Calu3 (cell line): Measurements from ENCODE around the gene HEBP1. TPM values are rescaled to one million over a fixed set of nuclear protein-coding genes. Genes with fewer than 3 reads are reported as not detected.

ENCODE experiments used
- BruUV-seq: library from RNA; stranded (reverse); fragments of 400-500 nt; replicated peaks from 2 replicates; lab custom pipeline; 2021; lab: Mats Ljungman, UMichigan
- CTCF ChIA-PET: fragments of 300-600 bp; sonication (Branson Sonifier 250); formaldehyde crosslinking; loops from one replicate; lab custom pipeline; 2022; ENCODE audit warnings: antibody characterized with exemption; lab: Charles Lee
- DNase-seq: peaks from one replicate; pipeline ENCODE4 v3.0.0; 2022
- H3K27ac Mint-ChIP-seq: one replicate; pipeline ENCODE4 v1.8.0; 2022; ENCODE audit warnings: mixed read lengths; ENCODE audit not compliant: unreplicated experiment
- H3K27me3 Mint-ChIP-seq: one replicate; pipeline ENCODE4 v1.8.0; 2022; ENCODE audit warnings: mixed read lengths; ENCODE audit not compliant: unreplicated experiment
- H3K36me3 Mint-ChIP-seq: one replicate; pipeline ENCODE4 v1.8.0; 2022; ENCODE audit warnings: mild to moderate bottlenecking, moderate library complexity, mixed read lengths; ENCODE audit not compliant: insufficient read depth, unreplicated experiment
- H3K4me1 Mint-ChIP-seq: one replicate; pipeline ENCODE4 v1.8.0; 2022; ENCODE audit warnings: mild to moderate bottlenecking, low read depth, mixed read lengths; ENCODE audit not compliant: unreplicated experiment
- H3K4me3 Mint-ChIP-seq: one replicate; pipeline ENCODE4 v1.8.0; 2022; ENCODE audit warnings: mild to moderate bottlenecking, low read depth, moderate library complexity, mixed read lengths; ENCODE audit not compliant: unreplicated experiment
- H3K9me3 Mint-ChIP-seq: one replicate; pipeline ENCODE4 v1.8.0; 2022; ENCODE audit warnings: low read depth, mixed read lengths; ENCODE audit not compliant: unreplicated experiment
- CTCF ChIP-seq: fragments of 200-600 bp; IDR thresholded peaks from one replicate; pipeline ENCODE4 v1.8.0; 2022; ENCODE audit warnings: antibody characterized with exemption; ENCODE audit not compliant: unreplicated experiment
- intact Hi-C: fragments of 100-400 bp; cut with micrococcal nuclease; formaldehyde crosslinking; loops from one replicate; pipeline ENCODE4 v1.10.0; 2022; ENCODE audit not compliant: unreplicated experiment
- total RNA-seq: library from RNA; stranded (reverse); gene quantifications from 2 replicates; pipeline ENCODE4 v1.2.3, GENCODE V29; 2022

HEBP1 gene
- total RNA-seq, 1 experiment from 2014 or later = 10.6 TPM

GRCh38 chr12:13002301-13003097, 2.4 kb upstream of the HEBP1 start:
- CTCF ChIA-PET = no interaction called here
- no TSS peak for BruUV-seq

GRCh38 chr12:13001775-13002040, 1.6 kb upstream of the HEBP1 start:
- Mint-ChIP-seq H3K4me3 (peak overlapping the region; percentile 93), H3K36me3 (peaks cover 23% of the 10 kb centered on the region), H3K9me3 (no peaks in the 10 kb centered on the region), H3K27me3 (peaks cover 61% of the 10 kb centered on the region), H3K27ac (no peak overlapping the region), H3K4me1 (peaks cover 37% of the 10 kb centered on the region)
- TF ChIP-seq CTCF = no peak
- no peak for DNase-seq
- no TSS peak for BruUV-seq
- intact Hi-C loops = loop anchor here (5.0 kb wide), 1 partner anchor 96 kb away; no protein-coding TSS in a partner anchor
- CTCF ChIA-PET = no interaction called here

More at GRCh38 chr12:13002301-13003097, 2.4 kb upstream of the HEBP1 start:
- H3K36me3 Mint-ChIP-seq = peaks cover 23% of the 10 kb centered on the region
- peaks cover 69% of the 10 kb centered on the region for H3K27me3 Mint-ChIP-seq
- DNase-seq = no peak
- peak overlapping the region; percentile 93 for H3K4me3 Mint-ChIP-seq
- no peaks in the 10 kb centered on the region for H3K9me3 Mint-ChIP-seq
- peaks cover 37% of the 10 kb centered on the region for H3K4me1 Mint-ChIP-seq
- intact Hi-C loops = loop anchor here (5.0 kb wide), 1 partner anchor 95 kb away; no protein-coding TSS in a partner anchor
- H3K27ac Mint-ChIP-seq = no peak overlapping the region
- no peak for TF ChIP-seq CTCF

- peak; percentile 41 for DNase-seq
- Mint-ChIP-seq H3K9me3 (no peaks in the 10 kb centered on the region), H3K4me3 (peak overlapping the region; percentile 93), H3K27me3 (peaks cover 57% of the 10 kb centered on the region), H3K36me3 (peaks cover 23% of the 10 kb centered on the region), H3K27ac (peak overlapping the region; percentile 62), H3K4me1 (peaks cover 34% of the 10 kb centered on the region)
- no peak for TF ChIP-seq CTCF
- no TSS peak for BruUV-seq
- CTCF ChIA-PET = interaction anchor here (0.6 kb wide), 1 partner anchor 1589 kb away, joined by 6 read pairs; no protein-coding TSS in a partner anchor
- intact Hi-C loops = loop anchor here (5.0 kb wide), 1 partner anchor 96 kb away; no protein-coding TSS in a partner anchor
Observed at GRCh38 chr12:13000925-13001774, 1.1 kb upstream of the HEBP1 start.

- Mint-ChIP-seq H3K27me3 (peaks cover 51% of the 10 kb centered on the region), H3K27ac (peak overlapping the region; percentile 62), H3K4me1 (peaks cover 28% of the 10 kb centered on the region), H3K36me3 (peaks cover 23% of the 10 kb centered on the region), H3K4me3 (peak overlapping the region; percentile 93), H3K9me3 (no peaks in the 10 kb centered on the region)
- DNase-seq = peak; percentile 34
- CTCF ChIA-PET = no interaction called here
- TSS peak; percentile 51 for BruUV-seq
- no peak for TF ChIP-seq CTCF
- intact Hi-C loops = loop anchor here (5.0 kb wide), 1 partner anchor 97 kb away; no protein-coding TSS in a partner anchor
Observed at GRCh38 chr12:13000616-13000924, 505 bp upstream of the HEBP1 start.
